Activated CD8-positive, alpha-beta memory T cell treated with anti-CD3 and anti-CD28 coated beads for 4 hours (primary cell): ENCODE results near the gene GAREM1.
"Not testable (repeated sequence)": the region's sequence is repeated elsewhere in the genome, so short reads cannot be mapped to it uniquely, and the experiment has no call there.

Experiments
- DNase-seq, 2 donors: peaks; one replicate each; pipeline ENCODE4 v3.0.0-alpha.2; 2020; ENCODE audit warnings: low read depth in 2 of 2

GAREM1 gene

DNA sequence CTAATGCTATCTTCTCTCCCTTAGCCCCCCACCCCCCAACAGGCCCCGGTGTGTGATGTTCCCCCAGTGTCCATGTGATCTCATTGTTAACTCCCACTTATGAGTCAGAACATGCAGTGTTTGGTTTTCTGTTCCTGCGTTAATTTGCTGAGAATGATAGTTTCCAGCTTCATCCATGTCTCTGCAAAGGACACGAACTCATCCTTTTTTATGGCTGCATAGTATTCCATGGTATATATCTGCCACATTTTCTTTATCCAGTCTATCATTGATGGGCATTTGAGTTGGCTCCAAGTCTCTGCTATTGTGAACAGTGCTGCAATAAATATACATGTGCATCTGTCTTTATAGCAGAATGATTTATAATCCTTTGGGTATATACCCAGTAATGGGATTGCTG is 179.1 kb downstream of the GAREM1 start:
- DNase-seq = not testable (repeated sequence)

DNA sequence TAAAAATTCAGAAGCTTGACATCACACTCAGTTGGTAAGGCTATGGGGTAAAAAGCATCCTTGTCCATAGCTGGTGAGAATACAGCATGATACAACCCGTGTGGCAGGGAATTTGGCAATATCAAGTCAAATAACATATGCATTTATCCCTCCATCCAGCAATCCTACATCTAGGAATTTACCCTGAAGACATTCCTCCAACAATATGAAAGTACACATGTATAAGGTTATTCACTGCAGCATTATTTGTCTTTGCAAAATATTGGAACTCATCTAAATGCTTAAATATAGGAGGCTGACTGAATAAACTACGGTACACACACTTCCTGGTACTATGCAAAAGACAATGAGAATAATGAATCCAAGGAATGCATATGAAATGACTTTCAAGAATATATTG is 179.9 kb downstream of the GAREM1 start:
- DNase-seq = no peak

DNA sequence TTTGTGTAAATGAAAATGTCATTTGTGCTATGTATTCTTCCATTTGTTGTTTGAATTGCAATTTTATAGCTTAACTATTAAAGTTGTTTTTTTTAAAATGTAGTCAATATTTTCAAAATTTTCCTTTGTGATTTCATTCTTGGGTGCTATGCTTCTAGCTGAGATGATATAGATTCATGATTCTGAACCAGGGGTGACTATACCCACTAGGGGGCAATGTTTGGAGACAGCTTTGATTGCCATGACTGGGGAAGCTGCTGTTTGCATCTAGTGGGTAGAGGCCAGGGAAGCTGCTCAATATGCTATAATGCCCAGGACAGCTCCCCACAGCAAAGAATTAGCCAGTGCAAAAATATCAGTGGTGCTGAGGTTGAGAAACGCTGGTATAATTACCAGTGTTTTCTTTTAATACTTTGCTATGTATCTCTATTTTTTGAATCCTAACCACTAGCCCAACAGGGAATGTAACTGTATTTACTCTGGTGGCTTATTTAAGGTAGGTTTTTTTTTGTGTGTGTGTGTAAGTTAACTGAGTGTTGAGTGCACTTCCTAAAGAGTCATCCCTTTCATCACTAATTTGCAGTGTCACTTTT is 181.1 kb downstream of the GAREM1 start:
- DNase-seq = no peak

DNA sequence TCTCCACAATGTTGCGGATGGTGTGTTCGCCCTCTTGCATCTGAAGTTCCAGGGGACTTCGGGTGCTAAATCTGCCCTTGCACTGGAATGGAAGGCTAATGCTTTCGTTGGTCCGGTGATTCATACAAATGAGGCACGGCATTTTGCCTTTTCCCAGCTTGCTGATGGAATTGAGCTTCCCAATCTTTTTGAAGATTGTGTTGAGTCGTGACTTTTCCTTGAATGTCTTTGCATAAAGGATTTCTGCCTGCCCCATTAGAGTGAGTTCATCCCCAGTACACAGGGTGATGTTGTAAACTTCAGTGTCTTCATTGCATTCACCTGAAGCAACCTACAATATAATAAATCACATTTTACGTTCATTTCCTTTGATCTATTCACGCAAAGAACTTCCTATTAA is 182.8 kb downstream of the GAREM1 start:
- no peak for DNase-seq

DNA sequence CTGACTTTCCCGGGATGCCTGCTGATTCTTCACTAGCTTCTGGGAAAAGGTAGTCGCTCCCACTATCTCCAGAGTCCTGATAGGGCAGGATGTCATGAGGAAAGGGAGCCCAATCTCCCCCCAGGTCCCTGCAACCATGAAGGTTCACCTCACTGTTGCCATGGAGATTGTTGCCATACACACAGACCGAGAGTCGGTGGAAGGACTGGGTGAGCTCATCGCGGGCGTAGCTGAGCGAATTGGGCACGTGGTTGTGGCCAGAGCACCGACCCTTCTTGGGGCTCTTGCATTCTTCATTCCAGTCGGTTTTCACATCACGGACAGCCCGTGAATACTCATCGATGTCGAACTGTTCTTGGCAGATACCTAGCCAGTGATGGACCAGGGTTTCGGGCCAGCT is 183.4 kb downstream of the GAREM1 start:
- no peak for DNase-seq

DNA sequence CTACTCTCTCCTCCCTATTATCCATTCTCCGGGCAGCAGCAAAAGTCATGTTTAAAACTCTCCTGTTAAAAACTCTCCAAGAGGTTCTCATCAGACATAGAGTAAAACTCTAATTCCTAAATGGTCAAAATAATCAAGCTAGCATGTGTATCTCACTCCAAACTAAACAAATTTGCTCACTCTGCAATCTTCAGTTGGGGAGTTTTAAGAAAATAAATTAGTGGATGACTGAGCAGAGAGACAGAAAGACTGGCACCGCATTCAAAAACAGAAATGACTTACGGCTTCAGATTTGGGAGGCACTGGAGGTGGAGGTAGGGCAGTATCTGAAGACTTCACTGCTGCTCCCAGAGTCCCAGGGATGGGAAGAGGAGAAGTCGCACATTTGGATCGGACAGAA is 183.9 kb downstream of the GAREM1 start:
- no peak for DNase-seq

DNA sequence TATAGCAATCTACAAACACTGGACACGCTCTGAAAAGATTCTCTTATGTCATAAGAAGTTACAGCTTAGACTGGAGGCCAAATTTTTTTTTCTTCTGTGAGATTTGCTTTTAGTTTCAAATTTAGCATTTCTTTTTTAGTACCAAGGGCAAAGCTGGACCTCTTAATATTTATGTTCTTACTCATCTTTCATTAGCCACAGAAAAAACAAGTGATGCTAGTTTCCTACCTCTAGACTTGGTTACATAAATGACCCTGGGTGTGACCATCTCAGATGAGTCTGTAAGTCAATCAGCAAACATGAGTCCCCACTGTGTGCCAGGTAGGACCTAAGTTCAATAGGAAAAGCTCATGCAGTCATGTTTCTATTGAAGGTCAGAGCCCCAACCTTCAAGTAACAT is 186.4 kb downstream of the GAREM1 start:
- DNase-seq = no peak

DNA sequence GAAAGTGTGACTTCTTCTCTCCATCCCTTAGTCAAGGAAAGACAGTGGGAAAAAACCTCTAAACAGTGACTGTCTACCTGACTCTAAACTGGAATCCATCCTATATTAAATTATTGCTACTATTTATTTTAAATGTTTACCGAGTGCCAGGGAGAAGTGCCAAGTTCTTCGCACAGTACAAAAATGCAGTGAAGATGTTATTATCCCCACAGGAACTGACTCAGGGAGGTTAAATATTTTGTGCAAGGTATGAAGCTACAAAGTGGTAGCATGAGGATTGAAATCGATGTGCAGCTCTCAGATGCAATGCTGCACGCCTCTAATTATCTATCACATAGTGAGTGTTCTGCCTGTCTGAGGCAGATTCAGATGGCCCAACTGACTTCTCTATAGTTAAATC is 189.8 kb downstream of the GAREM1 start:
- DNase-seq = no peak

DNA sequence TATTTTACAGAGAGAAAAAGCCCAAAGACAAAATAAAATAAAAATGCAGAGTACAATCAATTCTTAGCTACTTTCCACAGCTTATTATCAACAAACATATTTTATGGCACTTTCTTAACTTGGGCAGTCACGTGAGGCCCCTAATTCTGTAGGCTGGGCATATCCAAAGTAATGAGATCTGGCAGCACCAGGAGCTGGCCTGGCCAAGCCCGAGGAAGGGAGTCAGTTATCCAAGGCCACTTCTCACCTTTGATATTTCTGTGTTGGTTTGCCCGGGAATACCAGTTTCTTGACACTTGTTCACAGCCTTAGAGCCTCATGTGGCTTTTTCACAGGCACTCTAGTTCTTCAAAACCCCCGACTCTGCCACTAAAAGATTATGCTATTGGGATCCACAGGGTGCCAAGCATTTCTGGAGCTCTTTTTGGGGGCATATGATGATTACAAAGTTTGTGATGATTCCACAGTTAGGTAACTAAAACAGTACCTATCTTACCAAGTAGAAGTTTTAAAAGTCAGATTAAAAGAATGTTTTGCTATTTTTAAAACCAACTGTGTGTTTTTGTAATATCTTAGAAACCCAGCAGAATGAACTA is 190.4 kb downstream of the GAREM1 start:
- no peak for DNase-seq

DNA sequence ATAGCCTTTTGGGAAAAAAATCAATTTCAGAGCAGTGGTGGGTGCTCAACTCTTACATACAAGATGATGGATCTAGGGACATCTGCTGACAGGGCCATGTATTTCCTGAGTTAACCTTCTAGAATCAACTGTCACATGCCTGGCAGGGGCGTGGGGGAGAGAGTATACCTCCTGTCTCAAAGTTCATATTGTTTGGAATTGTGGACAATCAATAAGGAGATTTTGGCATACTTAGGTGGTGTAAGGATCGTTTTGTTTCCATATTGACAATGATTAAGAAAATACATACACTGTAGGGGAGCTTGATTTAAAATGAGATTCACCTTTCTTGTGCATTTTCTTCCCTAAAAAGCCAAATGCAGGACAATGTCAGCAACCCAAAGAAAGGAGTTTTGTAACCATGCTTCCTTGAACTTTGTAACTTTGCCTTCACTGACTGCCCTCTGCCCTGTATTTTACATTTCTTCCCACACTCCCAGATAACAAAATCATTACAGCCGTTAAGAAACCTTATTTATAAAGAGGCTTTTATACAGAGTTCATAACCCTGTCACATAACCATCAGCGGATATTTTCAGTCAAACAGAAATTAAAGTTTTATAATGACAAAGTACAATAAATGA is 192.4 kb downstream of the GAREM1 start:
- no peak for DNase-seq

DNA sequence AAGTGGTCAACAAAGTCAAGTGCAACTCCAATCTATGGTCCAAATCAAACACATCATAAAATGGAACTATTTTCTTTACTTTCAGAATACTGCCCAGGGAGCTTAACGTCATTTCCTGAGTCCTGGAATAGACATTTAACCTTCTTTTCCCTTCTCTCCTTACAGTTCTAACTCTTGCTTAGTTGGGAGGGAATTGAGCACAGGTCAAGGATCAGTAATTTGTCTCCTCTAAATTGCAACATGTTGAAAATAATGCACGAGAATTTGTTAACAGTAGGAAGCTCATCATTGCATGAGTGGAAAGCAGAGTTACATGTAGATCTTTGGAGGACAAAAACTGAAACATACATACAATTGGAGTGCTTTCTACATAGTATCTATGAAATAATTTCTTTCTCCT is 193.1 kb downstream of the GAREM1 start:
- DNase-seq = no peak

DNA sequence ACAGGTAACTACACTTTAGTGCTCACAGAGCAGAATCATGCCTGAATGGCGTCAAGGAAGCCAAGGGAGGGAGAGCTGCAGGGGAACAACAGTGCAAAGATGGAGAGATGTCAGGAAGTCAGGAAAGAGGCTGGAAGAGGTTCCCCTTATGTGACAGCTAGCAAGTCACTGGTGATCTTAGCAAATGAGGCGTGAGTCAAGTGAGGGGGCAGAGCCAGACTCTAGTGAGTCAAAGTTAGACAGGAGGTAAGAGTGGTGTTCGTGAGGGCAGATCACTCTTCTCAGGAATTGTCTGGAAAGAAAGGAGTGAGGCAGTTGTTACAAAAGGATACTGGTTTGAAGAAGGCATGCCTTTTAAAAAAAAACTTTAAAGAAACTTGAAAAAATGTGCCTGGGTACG is 193.8 kb downstream of the GAREM1 start:
- DNase-seq = no peak

DNA sequence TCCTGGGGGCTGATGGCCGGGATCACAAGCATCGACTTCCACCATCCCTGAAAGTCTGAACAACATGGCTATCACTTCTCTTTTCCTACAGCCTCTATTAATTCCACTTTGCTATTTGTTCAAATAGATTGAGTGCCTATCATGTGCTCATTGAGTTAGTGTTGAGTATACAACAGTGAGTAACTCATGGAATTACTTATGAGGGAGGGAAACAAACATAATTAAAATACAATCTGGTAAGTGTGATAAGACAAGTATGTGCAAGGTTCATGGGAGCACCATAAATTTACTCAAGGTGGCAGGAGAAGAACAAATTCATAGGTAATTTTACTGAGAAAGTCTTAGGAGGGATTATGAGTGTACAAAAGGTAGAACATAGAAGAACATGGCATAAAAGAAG is 194.4 kb downstream of the GAREM1 start:
- no peak for DNase-seq

DNA sequence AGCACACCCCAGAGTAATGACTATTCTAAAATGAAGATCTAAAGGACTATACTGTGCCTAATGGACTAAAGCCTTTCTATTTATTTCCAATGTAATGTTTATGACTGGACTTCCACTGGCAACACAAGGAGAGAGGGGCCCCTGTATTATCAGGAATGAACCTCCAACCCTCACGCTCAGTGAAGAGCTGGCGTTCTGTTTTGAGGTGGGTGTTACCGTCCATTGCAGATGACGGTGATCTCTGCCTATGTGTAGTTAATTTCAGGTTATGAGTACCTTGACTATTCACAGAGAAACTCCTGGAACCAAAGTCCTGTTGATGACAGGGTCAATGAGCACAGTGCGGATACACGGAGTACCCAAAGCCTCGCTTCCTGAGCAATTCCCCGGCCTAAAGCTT is 195.5 kb downstream of the GAREM1 start:
- DNase-seq = no peak

DNA sequence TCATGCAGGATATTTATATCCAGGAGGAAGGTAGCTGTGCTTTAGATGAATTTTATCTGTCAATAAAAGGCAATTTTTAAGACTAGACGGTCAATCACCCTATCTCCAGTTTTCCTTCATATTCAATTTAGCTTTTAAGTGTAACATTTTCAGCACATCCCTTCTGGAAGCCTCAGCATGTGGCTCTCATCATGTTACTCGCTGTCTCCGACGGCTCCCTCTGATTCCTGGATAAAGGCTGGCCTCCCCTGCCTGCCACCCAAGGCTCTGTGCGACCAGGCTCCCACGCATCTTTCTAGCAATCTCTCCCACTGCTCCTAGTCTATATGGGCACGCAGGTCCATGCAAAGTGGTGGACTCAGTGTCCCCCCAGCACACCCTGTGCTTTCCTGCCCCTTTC is 196.4 kb downstream of the GAREM1 start:
- DNase-seq = no peak

DNA sequence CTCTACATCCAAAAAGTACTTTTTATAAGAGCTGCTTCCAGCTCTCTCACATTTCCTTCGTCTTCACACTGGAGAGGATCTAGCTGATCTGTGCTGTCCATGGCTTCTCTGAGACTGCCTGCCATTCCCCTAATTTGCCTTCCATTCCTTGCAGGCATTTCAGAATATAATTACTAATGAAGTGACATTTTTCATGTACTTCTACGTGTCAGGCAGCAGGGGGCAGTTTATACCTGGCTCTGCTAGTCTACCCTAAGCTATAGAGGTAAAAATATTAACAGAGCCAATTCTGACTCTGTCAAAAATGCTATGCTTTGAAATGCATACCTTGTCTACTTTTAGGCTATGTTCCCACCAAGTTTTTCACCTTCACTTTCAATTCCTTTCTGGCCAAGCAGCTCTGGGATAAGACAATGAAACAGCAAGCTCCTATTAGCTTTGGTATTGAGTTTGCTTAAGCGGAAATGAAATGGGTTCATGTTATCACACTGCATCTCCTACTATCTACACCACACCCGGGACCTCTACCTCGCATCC is 198.9 kb downstream of the GAREM1 start:
- DNase-seq = no peak

DNA sequence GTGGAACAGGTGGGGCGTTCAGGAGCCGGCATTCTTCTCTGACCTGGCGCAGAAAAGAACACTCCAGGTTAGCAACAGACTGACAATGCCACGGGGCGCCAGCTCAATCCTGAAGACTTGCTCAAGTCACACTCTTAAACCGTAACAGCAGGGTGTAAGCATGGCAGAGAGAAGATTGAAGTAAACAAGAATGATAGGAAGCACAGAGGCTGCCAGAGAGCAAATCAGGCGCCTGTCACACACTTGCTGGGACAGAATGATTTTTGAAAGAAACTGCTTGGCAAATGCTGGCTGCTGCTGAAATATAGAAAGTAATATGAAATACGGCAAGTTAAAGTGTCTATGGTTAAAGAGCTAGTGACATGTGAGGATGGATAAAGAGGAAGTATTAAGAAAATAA is 200.3 kb downstream of the GAREM1 start:
- DNase-seq = no peak

DNA sequence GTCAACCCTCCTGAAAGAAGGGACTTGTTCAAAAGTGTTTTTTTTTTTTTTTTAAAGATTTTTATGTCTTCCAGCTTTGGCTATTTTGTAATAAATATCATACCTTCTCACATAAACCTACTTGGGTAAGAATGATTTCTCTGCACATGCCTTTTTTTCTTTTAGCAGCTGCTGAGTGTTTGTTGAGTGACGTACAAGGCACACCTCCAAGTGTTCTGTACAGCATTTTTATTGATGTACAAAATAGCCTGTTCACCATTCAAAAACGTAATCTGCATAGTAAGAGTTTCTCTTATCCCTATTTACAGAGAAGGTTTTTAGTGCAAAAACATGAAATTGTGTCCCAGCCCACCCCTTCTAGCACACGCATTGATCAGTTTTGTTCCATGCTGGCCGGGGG is 203.2 kb downstream of the GAREM1 start:
- DNase-seq = no peak

DNA sequence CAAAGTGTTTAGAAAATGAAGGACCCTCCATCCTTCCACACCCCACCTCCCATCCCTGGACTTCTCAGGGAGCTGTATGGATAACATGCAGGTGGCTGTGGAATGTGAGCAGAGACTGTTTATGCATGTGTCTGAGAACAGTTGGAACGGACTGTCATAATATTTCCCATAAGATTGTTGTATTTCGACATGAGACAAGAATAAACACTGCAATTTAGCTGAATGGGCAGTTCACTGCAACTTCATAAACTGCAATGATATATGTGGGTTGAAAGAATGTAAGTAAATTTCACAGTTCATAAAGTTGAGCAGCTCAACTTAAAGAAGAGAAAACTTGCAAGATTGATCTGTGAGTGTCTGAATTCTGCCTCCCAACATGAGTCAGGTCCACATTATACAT is 206.3 kb downstream of the GAREM1 start:
- no peak for DNase-seq

DNA sequence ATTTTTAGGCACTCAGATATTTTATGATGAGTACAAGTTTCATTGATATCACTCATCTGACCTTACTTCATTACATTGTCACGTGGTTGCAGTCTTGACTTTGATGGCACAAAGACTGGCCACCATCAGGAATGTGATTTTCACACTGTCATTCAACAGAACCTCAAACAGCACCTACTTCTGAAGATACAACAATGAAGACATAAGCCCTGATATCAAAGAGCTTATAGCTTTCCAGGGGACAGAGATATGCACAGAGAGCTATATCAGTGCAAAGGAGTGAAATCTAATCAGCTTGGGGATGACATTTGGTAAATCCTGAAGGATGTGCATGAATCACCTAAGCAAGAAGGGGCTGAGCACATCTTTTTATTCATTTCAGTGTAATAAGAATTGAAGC is 208.6 kb downstream of the GAREM1 start:
- DNase-seq = no peak

DNA sequence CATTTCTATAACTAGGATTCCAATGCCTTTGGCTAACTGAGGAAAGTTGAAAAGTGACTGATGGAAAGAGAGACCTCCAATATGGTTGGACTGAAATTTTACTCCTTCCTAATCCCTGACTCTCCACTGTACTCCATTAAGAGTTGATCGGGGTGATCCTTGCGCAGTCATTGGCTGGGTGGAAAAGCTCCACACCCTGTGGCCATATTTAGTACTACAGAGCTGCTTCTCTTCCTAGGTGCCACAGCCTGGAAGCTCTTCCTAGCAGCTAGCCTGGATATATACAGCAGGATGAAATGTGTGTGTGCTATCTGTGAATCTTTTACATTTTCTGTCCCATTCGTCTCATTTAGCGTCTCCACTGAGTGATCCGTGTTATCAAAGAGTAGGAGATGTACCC is 209.7 kb downstream of the GAREM1 start:
- DNase-seq = no peak

DNA sequence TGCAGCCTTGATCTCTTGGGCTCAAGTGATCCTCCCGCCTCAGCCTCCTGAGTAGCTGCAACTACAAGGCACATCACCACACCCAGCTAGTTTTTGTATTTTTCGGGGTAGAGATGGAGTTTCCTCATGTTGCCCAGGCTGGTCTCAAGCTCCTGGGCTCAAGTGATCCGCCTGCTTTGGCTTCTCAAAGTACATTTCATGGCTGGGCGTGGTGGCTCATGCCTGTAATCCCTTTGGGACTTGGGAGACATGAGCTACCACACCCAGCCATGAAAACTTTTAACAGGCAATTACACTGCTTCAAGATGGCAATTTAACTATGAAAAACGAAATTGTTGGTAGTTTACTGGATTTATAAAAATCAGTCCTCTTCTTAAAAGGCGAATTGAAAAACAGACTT is 211.1 kb downstream of the GAREM1 start:
- no peak for DNase-seq

DNA sequence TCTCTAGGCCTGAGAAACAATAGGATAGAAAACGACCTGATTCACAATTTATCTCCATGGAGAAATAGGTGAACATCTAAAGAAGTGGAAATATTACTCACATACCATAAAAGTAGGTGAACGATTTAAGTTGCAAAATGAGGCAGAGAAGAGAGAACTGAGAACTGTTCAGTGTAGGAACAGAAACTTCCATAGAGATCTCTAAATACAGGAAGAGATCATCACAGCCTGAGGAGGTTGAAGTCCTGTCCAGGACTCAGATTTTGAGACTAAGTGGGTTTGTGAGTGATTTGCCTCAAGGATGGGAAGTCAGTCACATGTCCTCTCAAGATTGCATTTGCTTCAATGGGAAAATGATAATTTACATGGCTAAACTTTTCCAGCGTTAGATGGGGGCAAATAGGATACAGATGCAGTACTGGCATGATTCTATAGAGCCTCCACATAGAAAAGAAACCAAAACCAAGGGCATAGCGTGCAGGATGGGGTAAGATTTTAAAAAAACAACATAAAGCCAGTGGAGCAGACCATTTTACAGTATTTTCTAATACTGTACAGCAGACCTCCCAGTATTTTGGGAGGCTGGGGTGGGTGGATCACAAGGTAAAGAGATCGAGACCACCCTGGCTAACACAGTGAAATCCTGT is 212.0 kb downstream of the GAREM1 start:
- no peak for DNase-seq
